ENCODE measurements around the gene FAM193B. TPM values are rescaled to one million over a fixed set of nuclear protein-coding genes. Genes with fewer than 3 reads are reported as not detected.
"Not testable (repeated sequence)": the region's sequence is repeated elsewhere in the genome, so short reads cannot be mapped to it uniquely, and the experiment has no call there.

Gene FAM193B
- total RNA-seq, 1 donor from 2014 or later: 63.1 TPM

GRCh38 chr5:177578316-177578715, 24.0 kb upstream of the FAM193B start:
- no peak for DNase-seq (ENCODE audit: low spot score)

GRCh38 chr5:177576169-177576568, 21.8 kb upstream of the FAM193B start:
- DNase-seq (ENCODE audit: low spot score): no peak

- DNase-seq (ENCODE audit: low spot score): no peak
Observed at GRCh38 chr5:177575488-177575887, 21.1 kb upstream of the FAM193B start.

GRCh38 chr5:177569894-177570293, 15.5 kb upstream of the FAM193B start:
- no peak for DNase-seq (ENCODE audit: low spot score)

DNA sequence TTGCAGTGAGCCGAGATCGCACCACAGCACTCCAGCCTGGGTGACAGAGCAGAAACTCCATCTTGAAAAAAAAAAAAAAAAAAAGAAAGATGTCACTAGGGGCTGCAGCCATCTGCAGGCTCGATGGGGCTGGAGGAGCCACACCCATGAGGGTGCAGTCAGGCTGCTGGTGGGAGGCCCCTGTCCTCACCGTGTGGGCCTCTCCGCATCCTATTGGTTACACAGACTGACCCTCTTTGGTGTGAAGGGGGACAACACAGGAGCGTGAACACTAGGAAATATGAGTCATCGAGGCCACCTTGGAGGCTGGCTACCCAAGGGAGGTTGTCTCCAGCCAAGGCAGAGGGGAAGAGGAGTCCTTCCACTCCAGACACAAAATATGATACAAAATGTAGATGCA, 14.0 kb upstream of the FAM193B start:
- no peak for DNase-seq (ENCODE audit: low spot score)

DNA sequence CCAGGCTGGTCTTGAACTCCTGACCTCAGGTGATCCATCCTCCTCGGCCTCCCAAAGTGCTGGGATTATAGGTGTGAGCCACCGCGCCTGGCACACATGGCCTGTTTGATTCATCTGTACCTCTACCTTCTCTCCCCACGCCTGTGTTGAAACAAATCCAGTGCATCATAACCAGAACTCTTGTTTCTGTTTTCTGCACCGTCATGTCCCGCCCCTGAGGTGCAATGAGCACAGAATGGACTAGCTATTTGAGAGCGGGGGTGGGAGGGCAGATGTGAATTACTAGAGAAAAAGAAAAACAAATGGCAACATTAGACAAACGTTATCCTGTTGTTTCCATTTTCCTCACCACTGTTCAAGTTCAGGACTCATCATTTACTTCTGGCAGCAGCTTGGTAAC, 10.7 kb upstream of the FAM193B start:
- no peak for DNase-seq (ENCODE audit: low spot score)

- DNase-seq (ENCODE audit: low spot score): not testable (repeated sequence)
Observed at GRCh38 chr5:177559446-177559941, 5.1 kb upstream of the FAM193B start.

GRCh38 chr5:177557796-177558195, 3.4 kb upstream of the FAM193B start:
- DNase-seq (ENCODE audit: low spot score): no peak

DNA sequence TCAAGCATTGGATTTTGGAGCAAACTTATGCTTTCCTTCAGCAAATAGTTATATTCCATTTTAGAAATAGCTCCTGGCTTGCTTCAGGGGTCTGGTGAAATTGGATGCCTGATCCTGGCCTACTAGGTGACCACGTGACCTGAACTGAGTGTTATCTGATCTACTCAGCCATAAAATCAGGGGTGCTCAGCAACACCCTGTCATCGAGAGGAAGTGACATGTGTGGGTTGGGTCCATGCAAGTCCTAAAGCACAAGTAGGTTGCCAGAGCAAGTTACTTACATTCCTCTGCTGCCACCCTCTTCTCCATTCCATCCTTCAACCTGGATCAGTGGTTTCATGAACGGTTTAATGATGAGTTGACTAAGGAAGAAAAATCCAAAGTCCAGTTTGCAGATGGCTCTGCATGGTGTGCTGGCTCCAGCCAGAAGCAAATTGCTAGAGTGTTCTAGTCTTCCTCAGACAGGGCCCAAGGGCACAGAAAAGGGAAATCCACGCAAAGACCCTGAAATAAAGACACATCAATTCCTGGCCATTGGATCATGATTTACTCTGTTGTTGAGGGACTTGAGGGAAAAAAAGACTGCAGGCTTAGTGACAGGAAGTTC, 2.8 kb upstream of the FAM193B start:
- DNase-seq (ENCODE audit: low spot score): no peak

DNA sequence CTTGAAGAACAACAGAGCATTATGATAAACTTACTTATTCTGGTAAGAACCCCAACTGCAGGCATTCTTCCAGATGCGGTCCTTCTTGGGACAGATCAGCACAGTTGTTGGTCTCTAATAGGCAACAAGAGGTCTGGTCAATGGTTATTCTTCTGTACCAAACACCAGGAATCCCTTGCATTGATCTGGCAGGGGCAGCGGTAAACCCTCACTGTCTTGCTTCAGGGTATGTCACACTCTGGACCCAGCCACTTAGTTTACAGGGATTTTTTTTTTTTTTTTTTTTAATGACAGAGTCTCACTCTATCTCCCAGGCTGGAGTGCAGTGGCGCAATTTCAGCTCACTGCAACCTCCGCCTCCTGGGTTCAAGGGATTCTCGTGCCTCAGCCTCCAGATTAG, 1.3 kb upstream of the FAM193B start:
- DNase-seq (ENCODE audit: low spot score): no peak

GRCh38 chr5:177555228-177555627, 865 bp upstream of the FAM193B start:
- no peak for DNase-seq (ENCODE audit: low spot score)

GRCh38 chr5:177553671-177554429, 513 bp downstream of the FAM193B start:
- DNase-seq (ENCODE audit: low spot score): no peak

GRCh38 chr5:177552839-177553455, 1.4 kb downstream of the FAM193B start:
- DNase-seq (ENCODE audit: low spot score): no peak

- DNase-seq (ENCODE audit: low spot score): no peak
Observed at GRCh38 chr5:177550122-177550521, 4.2 kb downstream of the FAM193B start.

DNA sequence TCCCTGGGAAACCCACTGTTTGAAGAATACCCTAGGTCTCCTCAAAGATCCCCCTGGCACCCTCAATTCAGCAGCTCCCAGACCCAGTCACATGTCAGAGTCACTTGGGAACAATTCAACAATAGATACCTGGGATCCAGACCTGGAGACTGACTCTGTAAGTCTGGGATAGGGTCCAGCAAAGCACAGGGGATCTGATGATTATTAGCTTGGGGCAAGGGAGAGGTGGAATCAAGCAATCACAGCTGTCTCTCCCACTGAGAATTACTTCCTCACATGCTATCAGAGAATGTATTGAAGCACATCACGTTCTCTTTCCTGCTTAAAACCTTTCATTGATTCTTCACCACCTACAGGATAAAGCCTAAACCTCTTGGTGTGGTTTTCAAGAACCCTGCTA, 5.9 kb downstream of the FAM193B start:
- DNase-seq (ENCODE audit: low spot score): no peak

DNA sequence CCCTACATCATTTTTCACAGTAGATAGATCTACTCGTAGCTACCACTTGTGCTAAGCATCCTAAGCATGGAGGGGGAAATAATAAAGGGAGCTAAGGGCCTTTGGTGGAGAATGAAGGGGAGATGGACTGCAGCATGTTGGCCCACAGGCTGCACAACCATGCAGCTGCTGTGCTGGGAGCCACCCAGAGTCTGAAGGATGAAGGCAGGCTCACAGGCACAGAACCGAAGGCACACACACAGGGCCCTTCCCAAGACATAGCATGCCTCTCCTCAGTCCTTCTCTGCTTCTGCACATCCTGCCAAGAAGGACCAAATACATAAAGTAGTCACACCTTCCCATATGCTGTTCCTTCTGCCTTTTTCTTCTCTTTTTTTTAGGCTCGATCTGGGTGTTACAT, 6.6 kb downstream of the FAM193B start:
- DNase-seq (ENCODE audit: low spot score): no peak

DNA sequence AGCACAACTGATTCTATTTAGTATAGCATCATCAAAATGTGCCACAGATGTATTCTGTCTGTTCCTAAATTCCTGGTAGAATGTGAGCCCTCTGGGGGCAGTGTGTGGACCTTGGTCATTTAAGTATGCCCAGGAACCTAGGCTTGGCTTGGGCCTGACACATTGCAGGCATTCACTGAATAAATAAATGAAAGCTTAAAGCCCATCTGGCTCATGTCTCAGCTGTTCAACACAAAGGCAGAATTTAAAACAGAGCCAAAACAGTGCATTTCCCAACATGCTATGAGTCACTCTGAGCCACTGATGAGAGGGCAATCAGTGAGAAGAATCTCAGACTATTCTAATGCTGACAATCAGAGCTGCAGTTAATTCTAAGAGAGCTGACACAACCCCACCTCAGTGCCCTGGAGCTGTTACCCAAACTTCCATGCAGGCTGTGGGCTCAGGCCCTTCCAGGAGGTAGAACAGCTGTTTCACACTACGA, 8.1 kb downstream of the FAM193B start:
- DNase-seq (ENCODE audit: low spot score): no peak

- DNase-seq (ENCODE audit: low spot score): no peak
Observed at GRCh38 chr5:177545487-177546257, 8.7 kb downstream of the FAM193B start.

DNA sequence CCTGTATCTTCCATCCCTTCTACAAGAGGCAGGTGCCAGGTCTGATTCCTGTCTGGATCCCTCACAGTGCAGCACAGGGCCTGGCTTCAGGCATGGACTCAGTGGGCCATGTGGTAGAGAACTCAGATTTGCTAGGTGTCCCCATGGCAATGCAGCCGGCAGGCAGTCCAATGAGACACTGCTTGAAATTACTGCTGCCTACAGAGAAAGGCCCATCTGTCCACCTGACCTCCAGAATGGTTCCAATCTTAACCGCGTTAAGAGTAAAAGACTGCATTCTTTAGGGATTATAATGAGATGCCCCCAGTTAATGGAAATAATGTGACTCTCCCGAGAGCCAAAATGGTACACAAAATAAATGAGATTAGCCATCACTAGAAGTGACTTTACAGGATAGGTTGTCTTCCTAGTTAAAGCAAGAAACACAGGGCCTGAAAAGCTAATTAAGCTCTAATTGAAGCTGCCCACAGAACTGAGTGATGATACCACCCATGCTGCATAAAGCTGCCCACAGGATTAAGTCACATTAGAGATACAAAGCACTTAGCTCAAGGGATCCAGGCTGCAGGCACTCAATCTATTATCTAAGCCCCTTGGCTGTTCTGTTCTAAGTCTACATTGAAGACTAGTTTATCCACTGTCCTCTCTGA, 11.4 kb downstream of the FAM193B start:
- DNase-seq (ENCODE audit: low spot score): no peak

GRCh38 chr5:177540438-177540837, 13.9 kb downstream of the FAM193B start:
- DNase-seq (ENCODE audit: low spot score): no peak

- DNase-seq (ENCODE audit: low spot score): no peak
Observed at GRCh38 chr5:177539411-177539810, 15.0 kb downstream of the FAM193B start.

Data from mesenteric fat pad (tissue), 1 donor.